ENCODE results near the gene LACTB.
A peak's percentile ranks its signal among the peaks of the same experiment; 100 is the strongest.

LACTB gene

GRCh38 chr15:63181648-63182047 is 60.0 kb downstream of the LACTB start:
- no peak for DNase-seq

GRCh38 chr15:63185206-63185605 is 63.5 kb downstream of the LACTB start:
- DNase-seq = peak; percentile 90

- DNase-seq = no peak
Measured at GRCh38 chr15:63186065-63186464, 64.4 kb downstream of the LACTB start.

GRCh38 chr15:63187589-63188226 is 66.0 kb downstream of the LACTB start:
- DNase-seq = no peak

- no peak for DNase-seq
Measured at GRCh38 chr15:63188247-63188925, 66.7 kb downstream of the LACTB start.

- DNase-seq = peak; percentile 79
Measured at GRCh38 chr15:63188926-63189871, 67.5 kb downstream of the LACTB start, which contains the start of gene RAB8B. Gene RAB8B, plus strand, starts transcription at chr15:63189606. Its CDS starts 19 bp downstream, at chr15:63189625.

GRCh38 chr15:63189941-63190768 is 68.5 kb downstream of the LACTB start:
- DNase-seq = no peak

- no peak for DNase-seq
Measured at GRCh38 chr15:63190769-63191649, 69.3 kb downstream of the LACTB start.

All from NCI-H524 treated with DMSO at 0.1 percent for 48 hours (cell line).